ENCODE data around the gene PPP2R2C.

- no peak for TF ChIP-seq CTCF (conservative IDR thresholded peaks at IDR 0.05 in 1 of 2, IDR thresholded peaks at IDR 0.05 in 1 of 2; ENCODE audit: extremely low read depth in 1 of 2, insufficient read depth in 1 of 2, low read depth in 1 of 2, low read length in 2 of 2)
- TF ChIP-seq EZH2 (IDR thresholded peaks at IDR 0.05; ENCODE audit: borderline replicate concordance, low read length) = no peak
These were observed 104.3 kb downstream of the PPP2R2C start for GRCh38 chr4:6368096-6368495.

All from mammary epithelial cell (primary cell).